ENCODE data around the gene CD9.
A peak's percentile ranks its signal among the peaks of the same experiment; 100 is the strongest.

CD9 gene

DNA sequence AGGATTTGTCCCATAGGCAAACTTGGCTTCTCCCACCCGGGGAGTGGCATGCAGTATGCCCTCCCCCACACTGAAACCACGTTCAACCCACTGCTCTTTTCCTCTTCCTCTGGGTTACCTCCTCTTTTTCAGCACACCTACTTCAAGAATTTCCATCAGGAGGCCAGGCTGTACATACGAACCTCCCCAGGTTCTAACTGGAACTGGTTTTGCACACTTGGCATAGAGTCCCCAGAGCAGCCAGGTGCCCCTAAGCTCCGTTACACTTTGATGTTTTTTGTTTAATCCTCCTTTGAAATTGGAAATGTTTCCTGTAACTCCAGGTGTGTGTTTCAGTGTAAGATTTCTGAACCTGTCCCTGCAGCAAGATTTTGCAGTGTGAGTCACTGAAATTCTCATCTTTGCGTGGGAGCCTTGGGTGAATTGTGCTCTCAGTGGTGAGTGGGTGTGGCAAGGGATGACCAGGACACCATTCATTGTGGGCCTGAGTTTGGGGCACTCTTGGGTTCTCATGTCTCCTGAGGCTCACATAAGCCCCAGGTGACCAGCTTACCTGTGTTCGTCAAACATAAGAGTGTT, 18.2 kb downstream of the CD9 start:
- H3K27ac ChIP-seq (ENCODE audit: low read depth, low read length): no peak overlapping the region
- no peaks in the 10 kb centered on the region for H3K27me3 ChIP-seq (ENCODE audit: control insufficient read depth in 5 of 5, insufficient read depth in 4 of 5, low read length in 5 of 5)
- no peaks in the 10 kb centered on the region for H3K9me3 ChIP-seq (ENCODE audit: control insufficient read depth in 5 of 5, low read length in 5 of 5)
- no peak overlapping the region for H3K9ac ChIP-seq (ENCODE audit: low read length in 5 of 5)
- peaks cover 0 to 16% (median 11%) of the 10 kb centered on the region in 5 donors for H3K4me1 ChIP-seq (ENCODE audit: control insufficient read depth in 5 of 5, insufficient read depth in 5 of 5, low read length in 5 of 5)
- no peak overlapping the region for H3K4me3 ChIP-seq (ENCODE audit: low read depth in 1 of 5, low read length in 5 of 5)
- no peaks in the 10 kb centered on the region for H3K36me3 ChIP-seq (ENCODE audit: control insufficient read depth in 5 of 5, insufficient read depth in 5 of 5, low read length in 5 of 5)

DNA sequence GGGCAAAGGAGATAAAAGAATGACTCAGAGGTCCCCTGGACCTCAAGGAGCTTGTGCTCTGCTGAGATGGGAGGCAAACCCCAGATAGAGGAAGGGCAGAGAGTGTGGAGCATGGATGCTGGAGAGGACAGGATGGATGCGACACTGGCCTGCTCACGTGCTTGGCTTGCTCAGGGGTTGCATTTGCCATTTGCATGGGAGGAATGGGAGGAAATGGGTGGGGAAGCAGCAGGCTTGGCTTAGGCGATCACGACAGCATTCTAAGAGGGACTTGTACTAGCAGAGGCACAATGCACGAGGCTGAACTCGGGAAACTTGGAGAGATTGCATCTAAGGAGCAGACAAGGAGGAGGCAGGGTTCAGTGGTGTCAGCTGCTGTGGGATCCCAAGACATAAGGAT, 19.8 kb downstream of the CD9 start:
- Histone ChIP-seq H3K27me3 (ENCODE audit: control insufficient read depth in 5 of 5, insufficient read depth in 4 of 5, low read length in 5 of 5) (no peaks in the 10 kb centered on the region), H3K36me3 (ENCODE audit: control insufficient read depth in 5 of 5, insufficient read depth in 5 of 5, low read length in 5 of 5) (no peaks in the 10 kb centered on the region), H3K9me3 (ENCODE audit: control insufficient read depth in 5 of 5, low read length in 5 of 5) (no peaks in the 10 kb centered on the region), H3K4me1 (ENCODE audit: control insufficient read depth in 5 of 5, insufficient read depth in 5 of 5, low read length in 5 of 5) (peaks cover 0 to 18% (median 11%) of the 10 kb centered on the region in 5 donors), H3K4me3 (ENCODE audit: low read depth in 1 of 5, low read length in 5 of 5) (no peak overlapping the region), H3K27ac (ENCODE audit: low read depth, low read length) (no peak overlapping the region), H3K9ac (ENCODE audit: low read length in 5 of 5) (no peak overlapping the region)

DNA sequence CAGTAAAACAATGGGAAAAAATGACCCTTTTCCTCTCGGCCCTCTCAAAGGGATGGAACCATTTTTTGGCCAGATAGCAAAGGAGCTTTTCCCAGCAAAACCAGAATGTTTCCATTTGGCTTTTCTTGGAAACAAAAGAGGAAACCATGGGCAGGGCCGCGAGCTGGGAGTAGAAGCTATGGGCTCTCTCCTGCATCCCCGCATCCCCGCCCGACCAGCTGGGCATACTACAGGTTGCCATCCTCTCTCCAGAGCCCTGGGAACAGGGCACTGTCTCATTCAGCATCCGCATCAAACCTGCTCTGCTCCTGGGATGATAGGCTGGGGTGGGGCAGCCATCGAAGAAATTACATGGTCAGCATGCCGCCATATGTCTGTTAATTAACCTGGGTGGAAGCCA, 20.9 kb downstream of the CD9 start:
- Histone ChIP-seq H3K9ac (ENCODE audit: low read length in 5 of 5) (no peak overlapping the region), H3K27ac (ENCODE audit: low read depth, low read length) (no peak overlapping the region), H3K9me3 (ENCODE audit: control insufficient read depth in 5 of 5, low read length in 5 of 5) (no peaks in the 10 kb centered on the region), H3K4me1 (ENCODE audit: control insufficient read depth in 5 of 5, insufficient read depth in 5 of 5, low read length in 5 of 5) (peaks cover 0 to 23% (median 17%) of the 10 kb centered on the region in 5 donors), H3K27me3 (ENCODE audit: control insufficient read depth in 5 of 5, insufficient read depth in 4 of 5, low read length in 5 of 5) (no peaks in the 10 kb centered on the region), H3K4me3 (ENCODE audit: low read depth in 1 of 5, low read length in 5 of 5) (no peak overlapping the region), H3K36me3 (ENCODE audit: control insufficient read depth in 5 of 5, insufficient read depth in 5 of 5, low read length in 5 of 5) (no peaks in the 10 kb centered on the region)

DNA sequence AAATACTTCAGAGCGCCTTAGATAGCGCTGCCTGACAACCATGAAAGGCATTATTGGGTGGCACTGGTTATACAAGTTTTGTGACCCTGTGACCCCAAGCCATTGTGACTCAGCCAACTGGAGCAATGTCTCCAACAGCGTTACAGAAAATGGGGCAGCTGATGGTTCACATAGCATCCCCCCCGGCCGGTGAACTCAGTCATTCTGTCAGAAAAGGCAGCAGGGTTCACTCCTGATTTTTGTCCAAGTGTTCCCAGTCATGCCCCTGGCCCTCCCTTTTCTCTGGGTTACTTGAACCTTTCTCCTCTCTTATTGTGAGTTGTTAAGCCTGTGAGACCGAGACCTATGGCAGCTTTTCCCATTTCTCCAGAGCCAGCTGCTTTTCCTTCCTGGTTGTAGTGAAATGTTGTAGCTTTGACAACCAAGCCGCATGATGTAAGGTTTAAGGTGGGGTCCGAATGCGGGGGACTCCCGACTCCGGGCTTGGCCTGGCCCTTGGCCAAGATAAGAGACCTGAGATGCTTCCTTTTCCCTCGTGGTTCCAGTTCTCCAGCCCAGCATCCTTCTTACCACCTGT, 22.0 kb downstream of the CD9 start:
- Histone ChIP-seq H3K9me3 (ENCODE audit: control insufficient read depth in 5 of 5, low read length in 5 of 5) (no peaks in the 10 kb centered on the region), H3K36me3 (ENCODE audit: control insufficient read depth in 5 of 5, insufficient read depth in 5 of 5, low read length in 5 of 5) (no peaks in the 10 kb centered on the region), H3K27ac (ENCODE audit: low read depth, low read length) (no peak overlapping the region), H3K9ac (ENCODE audit: low read length in 5 of 5) (no peak overlapping the region), H3K4me1 (ENCODE audit: control insufficient read depth in 5 of 5, insufficient read depth in 5 of 5, low read length in 5 of 5) (peaks cover 0 to 27% (median 21%) of the 10 kb centered on the region in 5 donors), H3K4me3 (ENCODE audit: low read depth in 1 of 5, low read length in 5 of 5) (no peak overlapping the region), H3K27me3 (ENCODE audit: control insufficient read depth in 5 of 5, insufficient read depth in 4 of 5, low read length in 5 of 5) (no peaks in the 10 kb centered on the region)

DNA sequence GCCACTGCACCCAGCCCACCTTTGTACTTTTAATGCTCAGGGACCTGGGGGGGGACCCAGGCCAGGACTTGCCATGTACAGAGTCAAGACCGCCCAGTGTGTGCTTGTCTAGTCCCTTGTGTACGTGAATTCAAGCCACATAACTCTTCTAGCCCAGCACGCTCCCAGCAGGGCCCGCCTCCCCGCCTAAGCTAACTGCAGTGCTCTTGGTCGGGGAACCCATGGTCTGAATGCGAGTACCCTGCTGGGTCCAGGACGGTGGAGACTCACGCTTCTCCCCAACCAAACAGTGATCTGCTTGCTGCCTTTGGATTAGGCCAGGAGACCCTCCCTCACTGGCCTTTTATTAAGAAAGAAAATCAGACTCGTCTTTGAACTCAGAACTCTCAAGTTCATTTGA, 23.3 kb downstream of the CD9 start:
- Histone ChIP-seq H3K9me3 (ENCODE audit: control insufficient read depth in 5 of 5, low read length in 5 of 5) (no peaks in the 10 kb centered on the region), H3K36me3 (ENCODE audit: control insufficient read depth in 5 of 5, insufficient read depth in 5 of 5, low read length in 5 of 5) (peaks cover 0 to 2% (median 0%) of the 10 kb centered on the region in 5 donors), H3K27me3 (ENCODE audit: control insufficient read depth in 5 of 5, insufficient read depth in 4 of 5, low read length in 5 of 5) (no peaks in the 10 kb centered on the region), H3K9ac (ENCODE audit: low read length in 5 of 5) (no peak overlapping the region), H3K4me3 (ENCODE audit: low read depth in 1 of 5, low read length in 5 of 5) (no peak overlapping the region), H3K4me1 (ENCODE audit: control insufficient read depth in 5 of 5, insufficient read depth in 5 of 5, low read length in 5 of 5) (peaks cover 4 to 41% (median 31%) of the 10 kb centered on the region in 5 donors), H3K27ac (ENCODE audit: low read depth, low read length) (no peak overlapping the region)

DNA sequence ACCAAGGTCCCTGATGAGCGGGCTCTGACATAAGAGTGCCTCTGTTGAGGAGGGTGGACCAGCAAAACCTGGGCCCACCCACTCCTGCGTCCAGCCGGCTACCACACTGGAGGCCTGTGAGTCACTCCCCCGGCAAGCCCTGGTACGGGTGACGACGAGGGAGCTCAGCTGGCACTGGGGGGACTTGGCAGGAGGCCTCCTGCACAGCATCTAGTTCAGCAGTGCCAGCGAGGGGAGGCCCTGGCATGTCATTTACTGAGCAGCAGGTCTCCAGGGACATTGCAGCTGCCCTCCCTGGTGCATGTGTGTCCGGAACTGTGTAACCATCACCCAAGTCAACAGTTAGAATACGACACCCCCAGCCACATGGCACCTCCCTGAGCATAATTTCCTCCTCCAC, 24.4 kb downstream of the CD9 start:
- peaks cover 0 to 2% (median 0%) of the 10 kb centered on the region in 5 donors for H3K36me3 ChIP-seq (ENCODE audit: control insufficient read depth in 5 of 5, insufficient read depth in 5 of 5, low read length in 5 of 5)
- H3K9me3 ChIP-seq (ENCODE audit: control insufficient read depth in 5 of 5, low read length in 5 of 5): no peaks in the 10 kb centered on the region
- H3K27me3 ChIP-seq (ENCODE audit: control insufficient read depth in 5 of 5, insufficient read depth in 4 of 5, low read length in 5 of 5): no peaks in the 10 kb centered on the region
- H3K4me3 ChIP-seq (ENCODE audit: low read depth in 1 of 5, low read length in 5 of 5): no peak overlapping the region
- H3K9ac ChIP-seq (ENCODE audit: low read length in 5 of 5): no peak overlapping the region
- H3K27ac ChIP-seq (ENCODE audit: low read depth, low read length): no peak overlapping the region
- peaks cover 4 to 51% (median 41%) of the 10 kb centered on the region in 5 donors for H3K4me1 ChIP-seq (ENCODE audit: control insufficient read depth in 5 of 5, insufficient read depth in 5 of 5, low read length in 5 of 5)

DNA sequence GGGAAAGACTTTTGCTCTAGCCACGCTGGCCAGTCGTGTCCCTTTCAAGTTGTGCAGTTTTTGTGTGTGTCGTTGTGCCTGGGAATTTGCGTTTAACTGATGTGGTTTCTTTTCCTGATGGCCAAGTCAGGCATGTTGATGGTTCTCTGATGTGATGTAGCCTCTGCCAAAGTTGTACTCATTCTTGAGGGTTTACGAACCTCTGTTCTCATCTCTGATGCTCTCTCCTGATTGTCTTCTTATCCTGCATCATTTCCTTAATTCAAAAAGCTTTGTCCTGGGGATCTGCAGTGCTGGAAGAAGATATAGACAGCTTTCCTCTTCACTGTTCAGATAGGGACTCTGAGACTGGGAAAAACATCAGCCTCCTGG, 25.4 kb downstream of the CD9 start:
- H3K9me3 ChIP-seq (ENCODE audit: control insufficient read depth in 5 of 5, low read length in 5 of 5): no peaks in the 10 kb centered on the region
- H3K9ac ChIP-seq (ENCODE audit: low read length in 5 of 5): peak overlapping the region in 4 of 5 donors; percentile 16 to 60 (median 42)
- peak overlapping the region in 2 of 5 donors; percentile 23 to 46 for H3K4me3 ChIP-seq (ENCODE audit: low read depth in 1 of 5, low read length in 5 of 5)
- H3K36me3 ChIP-seq (ENCODE audit: control insufficient read depth in 5 of 5, insufficient read depth in 5 of 5, low read length in 5 of 5): peaks cover 0 to 2% (median 0%) of the 10 kb centered on the region in 5 donors
- peak overlapping the region; percentile 67 for H3K27ac ChIP-seq (ENCODE audit: low read depth, low read length)
- H3K4me1 ChIP-seq (ENCODE audit: control insufficient read depth in 5 of 5, insufficient read depth in 5 of 5, low read length in 5 of 5): peaks cover 5 to 57% (median 47%) of the 10 kb centered on the region in 5 donors
- no peaks in the 10 kb centered on the region for H3K27me3 ChIP-seq (ENCODE audit: control insufficient read depth in 5 of 5, insufficient read depth in 4 of 5, low read length in 5 of 5)

DNA sequence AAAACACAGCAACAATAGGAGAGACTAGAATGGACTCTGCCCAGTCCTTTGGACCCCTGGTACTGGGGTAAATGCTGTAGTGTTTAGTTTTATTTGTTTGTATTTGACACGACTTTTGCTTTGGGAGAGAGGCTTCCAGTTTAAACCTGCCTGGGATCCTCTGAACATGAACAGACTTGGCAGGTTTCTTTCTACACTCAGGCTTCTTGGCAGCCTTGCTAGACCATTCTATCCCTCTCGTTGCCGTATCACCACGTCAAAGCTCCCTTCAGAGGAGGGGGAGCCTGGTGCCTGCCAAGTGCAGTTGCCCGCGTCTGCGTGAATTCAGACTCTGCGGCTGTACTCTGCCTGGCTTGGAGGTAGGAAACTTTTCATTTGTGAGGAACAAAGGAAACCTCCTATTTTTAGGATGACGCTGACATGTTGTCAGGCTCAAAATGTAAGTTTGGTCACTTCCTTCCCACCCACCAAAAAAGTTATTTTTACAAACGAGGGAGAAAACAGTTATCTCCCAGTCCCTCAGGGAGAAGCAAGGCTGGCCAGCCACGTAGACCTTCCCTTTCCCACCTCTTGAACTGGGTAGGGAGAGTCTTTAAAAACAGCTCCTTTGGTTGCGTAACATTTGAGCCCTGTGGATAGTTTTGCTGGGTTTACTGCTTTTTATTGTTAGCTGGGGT, 25.9 kb downstream of the CD9 start:
- Histone ChIP-seq H3K36me3 (ENCODE audit: control insufficient read depth in 5 of 5, insufficient read depth in 5 of 5, low read length in 5 of 5) (peaks cover 0 to 2% (median 0%) of the 10 kb centered on the region in 5 donors), H3K9me3 (ENCODE audit: control insufficient read depth in 5 of 5, low read length in 5 of 5) (no peaks in the 10 kb centered on the region), H3K4me1 (ENCODE audit: control insufficient read depth in 5 of 5, insufficient read depth in 5 of 5, low read length in 5 of 5) (peaks cover 8 to 62% (median 52%) of the 10 kb centered on the region in 5 donors), H3K4me3 (ENCODE audit: low read depth in 1 of 5, low read length in 5 of 5) (peak overlapping the region; percentile 20 to 59 (median 34)), H3K27ac (ENCODE audit: low read depth, low read length) (peak overlapping the region; percentile 67), H3K27me3 (ENCODE audit: control insufficient read depth in 5 of 5, insufficient read depth in 4 of 5, low read length in 5 of 5) (no peaks in the 10 kb centered on the region), H3K9ac (ENCODE audit: low read length in 5 of 5) (peak overlapping the region; percentile 16 to 60 (median 43))

DNA sequence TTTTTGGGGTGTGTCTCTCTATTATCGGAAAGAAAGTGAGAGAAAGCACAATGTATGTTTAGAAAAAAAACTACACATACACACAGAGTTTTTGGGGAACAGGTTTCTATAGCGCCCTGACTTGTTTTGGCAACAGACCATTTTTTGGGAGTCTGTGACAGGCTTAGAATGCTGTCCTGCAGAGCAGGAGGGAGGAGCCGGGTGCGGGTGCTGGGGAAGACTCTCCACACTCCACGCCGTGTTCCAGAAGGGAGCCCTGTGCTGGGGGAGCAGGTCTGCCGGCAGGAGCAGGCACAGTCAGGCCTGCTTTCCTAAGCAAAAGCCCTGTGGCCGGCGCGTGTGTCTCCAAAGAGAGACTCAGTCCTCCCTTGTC, 26.5 kb downstream of the CD9 start:
- peak overlapping the region in 3 of 5 donors; percentile 43 to 60 (median 53) for H3K9ac ChIP-seq (ENCODE audit: low read length in 5 of 5)
- H3K4me3 ChIP-seq (ENCODE audit: low read depth in 1 of 5, low read length in 5 of 5): peak overlapping the region; percentile 23 to 59 (median 34)
- H3K27me3 ChIP-seq (ENCODE audit: control insufficient read depth in 5 of 5, insufficient read depth in 4 of 5, low read length in 5 of 5): no peaks in the 10 kb centered on the region
- H3K4me1 ChIP-seq (ENCODE audit: control insufficient read depth in 5 of 5, insufficient read depth in 5 of 5, low read length in 5 of 5): peaks cover 8 to 67% (median 56%) of the 10 kb centered on the region in 5 donors
- H3K27ac ChIP-seq (ENCODE audit: low read depth, low read length): peak overlapping the region; percentile 67
- H3K9me3 ChIP-seq (ENCODE audit: control insufficient read depth in 5 of 5, low read length in 5 of 5): no peaks in the 10 kb centered on the region
- H3K36me3 ChIP-seq (ENCODE audit: control insufficient read depth in 5 of 5, insufficient read depth in 5 of 5, low read length in 5 of 5): peaks cover 0 to 2% (median 0%) of the 10 kb centered on the region in 5 donors

DNA sequence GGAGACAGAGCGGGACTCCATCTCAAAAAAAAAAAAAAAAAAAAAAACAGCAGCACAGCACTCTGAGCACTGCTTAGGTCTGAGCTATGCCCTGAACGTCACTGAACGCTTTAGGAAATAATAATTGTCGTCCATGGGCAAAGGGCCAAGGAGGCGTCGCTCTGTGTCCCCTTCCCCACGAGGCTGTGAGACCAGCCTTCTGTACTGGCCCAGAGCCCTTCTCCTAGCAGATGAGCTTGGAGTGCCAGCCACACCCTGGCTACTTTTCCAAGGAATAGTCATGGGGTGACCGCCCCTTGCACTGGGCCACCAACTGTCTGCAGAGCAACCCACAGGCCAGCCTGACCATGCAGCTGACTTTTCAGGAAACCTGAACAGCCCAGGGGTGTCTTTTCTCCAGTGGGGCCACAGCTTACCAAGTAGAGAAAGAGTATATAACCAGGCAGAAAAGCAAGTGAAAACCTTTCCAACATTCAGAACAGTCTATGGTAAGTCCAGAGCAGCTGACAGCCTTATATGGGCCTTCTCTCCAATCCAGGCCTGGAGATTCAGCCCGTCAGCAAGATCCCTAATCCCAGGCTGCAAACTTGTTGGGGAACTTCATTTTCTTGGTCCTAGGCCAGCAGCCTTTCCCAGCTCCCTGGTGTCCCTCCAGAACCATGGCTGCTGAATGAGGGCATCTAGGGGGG, 28.5 kb downstream of the CD9 start:
- H3K27ac ChIP-seq (ENCODE audit: low read depth, low read length): peak overlapping the region; percentile 92
- H3K36me3 ChIP-seq (ENCODE audit: control insufficient read depth in 5 of 5, insufficient read depth in 5 of 5, low read length in 5 of 5): peaks cover 0 to 5% (median 2%) of the 10 kb centered on the region in 5 donors
- H3K4me1 ChIP-seq (ENCODE audit: control insufficient read depth in 5 of 5, insufficient read depth in 5 of 5, low read length in 5 of 5): peaks cover 8 to 76% (median 58%) of the 10 kb centered on the region in 5 donors
- H3K9me3 ChIP-seq (ENCODE audit: control insufficient read depth in 5 of 5, low read length in 5 of 5): no peaks in the 10 kb centered on the region
- H3K9ac ChIP-seq (ENCODE audit: low read length in 5 of 5): no peak overlapping the region
- H3K4me3 ChIP-seq (ENCODE audit: low read depth in 1 of 5, low read length in 5 of 5): peak overlapping the region in 1 of 5 donors; percentile 10
- no peaks in the 10 kb centered on the region for H3K27me3 ChIP-seq (ENCODE audit: control insufficient read depth in 5 of 5, insufficient read depth in 4 of 5, low read length in 5 of 5)

All from subcutaneous abdominal adipose tissue (tissue), 5 donors.